GM19023 (cell line): Measurements from ENCODE around the gene DEPDC5.
"Not testable (repeated sequence)": the region's sequence is repeated elsewhere in the genome, so short reads cannot be mapped to it uniquely, and the experiment has no call there.

ENCODE experiments used
- ATAC-seq: cut with Tn5 transposase; IDR thresholded peaks from one replicate; pipeline ENCODE4 v1.9.1; 2021; ENCODE audit warnings: mild to moderate bottlenecking, moderate library complexity; ENCODE audit not compliant: unreplicated experiment

Gene DEPDC5

DNA sequence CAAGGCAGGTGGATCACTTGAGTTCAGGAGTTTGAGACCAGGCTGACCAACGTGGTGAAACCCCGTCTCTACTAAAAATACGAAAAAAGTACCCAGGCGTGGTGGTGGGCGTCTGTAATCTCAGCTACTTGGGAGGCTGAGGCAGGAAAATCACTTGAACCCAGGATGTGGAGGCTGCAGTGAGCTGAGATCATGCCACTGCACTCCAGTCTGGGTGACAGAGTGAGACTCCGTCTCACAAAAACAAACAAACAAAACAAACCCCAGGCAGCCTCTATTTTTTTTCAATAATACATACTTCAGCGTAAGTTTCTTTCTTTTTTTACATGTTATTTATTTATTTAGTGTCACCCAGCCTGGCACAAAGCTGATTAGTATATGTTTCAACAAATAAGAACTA is 60.1 kb downstream of the DEPDC5 start:
- not testable (repeated sequence) for ATAC-seq

DNA sequence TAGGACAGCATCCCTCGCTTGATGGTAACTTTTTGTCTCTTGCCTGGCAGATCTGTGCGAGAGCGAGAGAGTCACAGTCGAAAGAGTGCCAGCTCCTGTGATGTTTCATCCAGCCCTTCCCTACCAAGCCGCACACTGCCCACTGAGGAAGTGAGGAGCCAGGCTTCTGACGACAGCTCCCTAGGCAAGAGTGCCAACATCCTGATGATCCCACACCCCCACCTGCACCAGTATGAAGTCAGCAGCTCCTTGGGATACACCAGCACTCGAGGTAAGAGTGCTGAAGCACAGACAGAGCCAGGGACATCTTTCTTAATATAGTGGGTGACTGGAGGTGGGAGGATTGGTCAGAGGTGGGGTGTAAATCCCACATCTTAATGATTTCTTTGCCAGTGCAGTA is 61.1 kb downstream of the DEPDC5 start:
- no peak for ATAC-seq

DNA sequence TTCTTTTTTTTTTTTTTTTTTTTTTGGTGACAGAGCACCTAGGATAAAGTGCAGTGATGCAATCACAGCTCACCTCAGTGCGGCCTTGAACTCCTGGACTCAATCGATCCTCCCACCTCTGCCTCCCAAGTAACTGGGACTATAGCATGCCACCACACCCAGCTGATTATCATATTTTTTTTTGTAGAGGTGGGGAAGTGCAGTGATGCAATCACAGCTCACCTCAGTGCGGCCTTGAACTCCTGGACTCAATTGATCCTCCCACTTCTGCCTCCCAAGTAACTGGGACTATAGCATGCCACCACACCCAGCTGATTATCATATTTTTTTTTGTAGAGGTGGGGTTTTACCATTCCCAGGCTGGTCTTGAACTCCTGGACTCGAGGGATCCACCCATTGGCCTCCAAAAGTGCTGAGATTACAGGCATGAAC is 61.6 kb downstream of the DEPDC5 start:
- not testable (repeated sequence) for ATAC-seq

DNA sequence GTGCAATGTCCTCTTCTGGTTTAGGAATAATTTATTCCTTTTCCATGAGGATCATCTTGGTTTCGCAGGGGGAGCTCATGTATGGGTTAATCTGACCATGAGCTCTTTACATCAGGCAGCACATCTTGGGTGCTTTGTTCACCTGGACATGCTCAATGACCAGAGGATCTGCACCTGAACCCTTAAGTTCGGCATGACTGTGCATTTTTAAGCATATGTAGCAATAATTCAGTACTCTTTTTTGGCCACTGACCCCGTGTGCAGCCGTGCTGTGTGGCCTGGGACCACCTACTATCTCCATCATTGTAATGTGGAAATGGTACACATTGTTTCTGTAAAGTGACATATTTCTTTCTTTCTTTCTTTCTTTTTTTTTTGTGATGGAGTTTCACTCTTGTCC is 62.9 kb downstream of the DEPDC5 start:
- ATAC-seq: no peak

DNA sequence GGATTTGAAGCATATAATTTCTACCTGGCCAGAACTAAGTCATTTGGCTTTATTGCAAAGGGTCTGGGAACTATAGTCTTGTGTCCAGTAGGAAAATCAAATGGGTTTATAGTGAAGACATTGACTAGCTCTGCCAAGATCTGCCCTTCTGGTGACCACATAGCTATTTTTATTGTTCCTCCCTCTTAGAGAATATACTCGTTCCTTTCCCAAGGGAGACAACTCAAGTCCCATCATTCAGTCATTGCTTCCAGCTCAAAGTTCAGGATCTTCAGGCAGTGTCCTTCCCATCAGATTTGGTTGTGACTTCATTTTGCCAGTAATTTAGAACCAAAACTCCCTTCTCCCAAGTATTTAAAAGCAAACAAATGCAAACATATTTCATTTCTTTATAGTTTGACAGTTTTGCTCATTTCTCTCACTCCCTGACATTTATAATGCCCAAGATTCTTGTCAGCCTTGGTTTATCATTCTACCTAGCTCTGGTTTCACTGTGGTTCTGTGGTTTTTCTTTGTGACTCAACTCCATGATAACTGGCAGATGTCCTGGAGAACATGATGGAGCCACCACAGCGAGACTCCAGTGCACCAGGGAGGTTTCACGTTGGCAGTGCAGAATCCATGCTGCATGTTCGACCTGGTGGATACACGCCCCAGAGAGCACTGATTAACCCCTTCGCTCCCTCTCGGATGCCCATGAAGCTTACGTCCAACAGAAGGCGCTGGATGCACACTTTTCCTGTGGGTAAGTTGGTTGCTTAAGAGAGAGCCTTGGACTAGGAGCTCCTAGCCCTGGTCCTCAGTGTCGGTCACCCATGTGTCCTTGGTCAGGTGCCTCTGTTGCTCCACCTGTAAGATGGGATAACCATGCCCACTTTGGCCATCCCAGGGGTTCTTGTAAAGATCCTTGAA is 64.9 kb downstream of the DEPDC5 start:
- ATAC-seq: no peak

DNA sequence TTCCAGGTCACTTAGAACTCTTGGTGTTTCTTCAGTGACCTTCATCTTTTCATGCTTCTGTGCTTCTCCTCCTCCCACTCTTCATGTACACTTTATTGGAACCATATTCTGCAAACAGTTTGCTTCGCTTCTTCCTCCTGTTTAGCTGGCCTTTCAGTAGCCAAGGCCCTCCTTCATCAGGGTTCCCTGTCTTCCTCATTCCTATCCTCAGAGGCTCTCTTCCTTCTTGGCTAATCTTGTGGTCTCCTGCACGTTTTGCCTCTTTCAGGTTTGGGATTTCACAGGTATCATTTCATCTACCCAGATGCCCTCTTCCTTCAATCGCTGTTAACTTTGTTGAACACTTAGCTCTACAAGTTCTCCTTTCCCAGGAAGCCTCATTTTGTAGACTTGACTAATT is 66.8 kb downstream of the DEPDC5 start:
- ATAC-seq: no peak

DNA sequence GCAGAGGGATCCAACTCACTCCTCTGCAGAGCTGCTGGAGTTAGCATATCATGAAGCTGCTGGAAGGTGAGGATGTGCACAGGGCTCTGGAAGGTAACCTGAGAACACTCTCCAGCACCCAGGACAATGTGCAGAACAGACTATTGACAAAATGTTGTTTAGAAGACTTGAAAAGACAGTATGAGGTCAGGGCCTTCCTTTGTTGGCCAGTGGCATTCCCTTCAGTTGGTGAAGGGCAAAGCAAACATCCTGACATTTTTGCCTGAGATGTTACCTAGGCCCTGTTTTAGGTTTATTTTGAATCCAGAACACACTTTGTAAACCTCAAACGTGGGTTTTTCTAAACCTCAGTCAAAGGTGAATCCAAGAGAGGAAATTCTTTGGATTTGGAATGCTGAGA is 67.8 kb downstream of the DEPDC5 start:
- no peak for ATAC-seq

DNA sequence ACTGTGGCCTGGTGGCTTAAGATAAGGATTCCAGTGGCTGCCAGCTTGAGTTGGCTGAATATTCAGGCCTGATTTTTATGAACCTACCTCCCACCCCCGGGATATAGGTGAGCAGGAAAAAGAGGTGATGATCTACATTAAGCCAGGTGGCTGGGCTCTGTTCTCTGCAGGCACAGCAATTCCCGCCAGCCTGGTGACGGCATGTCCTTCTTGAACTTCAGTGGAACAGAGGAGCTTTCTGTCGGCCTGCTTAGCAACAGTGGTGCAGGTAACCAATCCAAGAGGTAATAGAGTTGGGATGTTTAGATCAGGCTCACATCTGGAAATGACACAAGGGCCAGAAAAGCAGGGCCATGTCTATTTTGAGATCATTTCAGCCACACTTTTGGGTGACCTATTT is 68.7 kb downstream of the DEPDC5 start:
- no peak for ATAC-seq

DNA sequence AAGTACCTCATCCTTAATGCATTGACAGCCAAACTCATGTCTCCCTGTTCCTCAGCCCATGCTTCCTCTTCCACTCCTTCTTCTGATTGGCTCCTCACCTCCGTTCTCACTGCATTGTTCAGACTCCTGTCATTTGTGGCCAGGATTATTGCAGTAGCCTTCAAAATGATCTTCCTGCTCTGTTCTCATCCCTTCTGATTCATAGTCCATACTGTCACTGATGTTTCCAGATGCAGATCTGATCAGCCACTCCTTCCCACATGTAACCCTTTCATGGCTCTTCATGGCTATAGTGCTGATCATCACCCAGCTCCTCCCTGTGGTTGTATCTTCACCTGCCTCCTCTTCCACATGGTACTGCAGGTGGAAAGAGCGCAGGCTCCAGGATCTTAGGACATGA is 71.7 kb downstream of the DEPDC5 start:
- ATAC-seq: no peak

DNA sequence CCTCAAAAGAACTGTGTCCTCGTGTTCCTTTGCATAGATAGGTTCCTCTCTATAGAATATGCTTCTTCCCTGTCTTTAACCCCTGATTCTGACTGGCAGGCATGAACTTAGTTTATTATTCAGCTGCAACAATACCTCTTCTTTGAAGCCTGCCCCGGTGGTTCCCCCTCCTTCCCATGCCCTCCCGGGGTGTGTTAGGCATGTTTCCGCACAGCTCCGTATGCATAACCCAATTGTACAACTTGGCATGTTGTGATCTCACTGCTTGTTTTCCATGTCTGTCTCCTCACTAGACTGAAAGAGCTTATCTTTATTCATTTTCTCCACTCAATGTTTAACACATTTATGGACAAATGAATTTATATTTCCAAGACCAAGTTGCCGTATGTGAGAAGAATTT is 72.6 kb downstream of the DEPDC5 start:
- ATAC-seq: no peak

DNA sequence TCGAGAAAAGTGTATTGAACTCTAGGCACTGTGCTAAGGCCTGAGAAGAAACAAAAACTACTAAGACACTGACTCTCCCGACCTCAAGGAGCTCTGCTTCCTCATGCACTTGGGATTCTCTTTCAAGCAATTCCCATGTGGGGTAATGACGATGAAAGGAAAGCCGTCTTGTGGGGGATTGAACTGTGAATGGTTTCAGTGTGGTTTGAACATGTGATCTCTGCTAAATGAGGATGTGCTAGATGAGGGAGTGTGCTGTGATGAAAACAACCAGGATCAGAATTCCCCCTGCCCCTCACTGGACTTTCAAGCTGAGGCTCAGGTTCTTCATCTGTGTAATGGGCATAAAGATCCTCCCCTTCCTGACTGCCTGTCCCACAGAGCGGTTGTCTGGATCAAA is 74.9 kb downstream of the DEPDC5 start:
- ATAC-seq: no peak

DNA sequence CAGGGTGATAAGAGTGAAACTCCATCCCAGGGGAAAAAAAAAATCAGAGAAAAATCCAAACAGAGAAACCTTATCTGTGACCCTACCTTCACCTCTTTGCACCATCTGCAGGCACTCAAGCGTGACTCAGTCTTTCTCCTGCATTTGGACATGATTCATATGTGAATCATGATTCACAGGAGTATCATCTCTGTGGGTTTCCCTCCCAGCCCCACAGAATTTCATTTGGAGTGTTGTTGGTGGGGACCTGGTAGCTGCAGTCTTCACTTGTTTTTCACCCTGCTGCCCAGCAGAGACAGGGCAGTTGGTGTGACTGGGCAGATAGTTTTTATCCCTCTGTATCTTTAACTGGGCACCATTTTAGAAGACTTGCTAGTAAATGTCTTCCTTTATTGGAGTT is 75.7 kb downstream of the DEPDC5 start:
- no peak for ATAC-seq

DNA sequence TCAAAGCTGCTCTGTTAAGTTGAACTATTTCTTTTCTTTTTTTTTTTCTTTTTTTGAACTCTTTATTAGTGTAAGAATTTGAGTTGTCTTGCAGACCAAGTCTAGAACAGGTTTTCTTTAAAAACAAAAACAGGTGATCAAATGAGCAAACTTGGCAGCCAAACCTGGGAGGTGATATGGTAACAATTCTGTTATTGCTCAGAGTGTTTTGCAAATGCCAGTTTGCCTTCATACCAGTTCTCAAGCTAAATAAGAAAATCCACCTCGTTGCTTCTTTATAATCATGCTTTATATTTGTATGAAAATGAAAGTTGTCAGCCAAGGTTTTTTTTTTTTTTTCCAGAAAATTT is 76.9 kb downstream of the DEPDC5 start:
- no peak for ATAC-seq

DNA sequence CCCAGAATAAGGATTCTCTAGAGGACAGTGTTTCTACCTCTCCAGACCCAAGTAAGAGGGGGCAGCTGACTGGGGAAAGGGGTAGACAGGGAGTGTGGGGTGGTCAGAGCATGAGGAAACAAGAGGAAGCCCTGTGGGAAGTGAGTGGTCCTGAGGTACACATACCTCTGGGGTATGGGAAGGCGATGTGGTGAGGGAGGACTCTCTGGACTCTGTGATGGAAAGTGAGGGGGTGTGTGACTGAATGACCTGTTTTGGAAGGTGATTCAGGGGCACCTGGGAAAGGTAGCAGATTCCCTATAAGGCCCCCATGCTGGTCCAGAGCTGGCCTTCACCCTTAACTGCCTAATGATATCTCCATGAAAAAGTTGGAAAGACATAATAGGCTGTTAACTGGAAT is 80.1 kb downstream of the DEPDC5 start:
- no peak for ATAC-seq

DNA sequence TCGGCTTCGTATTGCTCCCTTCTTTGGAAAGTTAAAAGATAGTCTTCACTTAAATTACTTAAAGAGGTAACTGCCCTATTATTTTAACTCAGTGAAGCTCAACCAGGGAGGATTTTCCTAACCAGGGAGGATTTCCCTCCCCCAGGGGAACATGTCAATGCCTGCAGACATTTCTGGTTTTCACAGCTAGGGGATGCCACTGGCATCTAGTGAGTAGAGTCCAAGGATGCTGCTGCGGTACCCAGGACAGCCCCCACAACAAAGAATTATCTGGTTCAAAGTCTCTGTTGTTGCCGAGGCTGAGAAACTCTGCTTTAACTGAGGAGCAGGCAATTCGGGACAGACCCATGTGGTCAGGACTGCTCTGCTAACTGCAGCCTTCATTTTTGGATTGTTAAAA is 82.2 kb downstream of the DEPDC5 start:
- no peak for ATAC-seq

DNA sequence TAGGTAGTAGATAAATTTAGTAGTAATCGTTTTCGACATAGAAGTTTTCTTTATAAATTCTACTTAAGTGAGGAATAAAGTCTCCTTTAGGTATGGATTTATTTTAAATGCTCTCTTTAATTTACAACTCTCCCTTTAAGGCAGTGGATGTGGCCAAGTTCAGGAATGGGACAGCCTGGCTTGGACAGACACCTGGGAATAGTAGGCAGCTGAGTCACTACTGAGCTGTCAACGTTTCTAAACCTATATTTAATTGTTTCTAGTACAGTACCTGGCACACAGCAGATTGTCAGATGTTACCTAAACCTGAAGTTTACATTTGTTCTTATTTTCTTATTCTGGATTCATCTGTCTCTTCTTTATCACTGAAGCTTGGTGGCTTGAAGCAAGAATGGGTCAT is 85.1 kb downstream of the DEPDC5 start:
- no peak for ATAC-seq

DNA sequence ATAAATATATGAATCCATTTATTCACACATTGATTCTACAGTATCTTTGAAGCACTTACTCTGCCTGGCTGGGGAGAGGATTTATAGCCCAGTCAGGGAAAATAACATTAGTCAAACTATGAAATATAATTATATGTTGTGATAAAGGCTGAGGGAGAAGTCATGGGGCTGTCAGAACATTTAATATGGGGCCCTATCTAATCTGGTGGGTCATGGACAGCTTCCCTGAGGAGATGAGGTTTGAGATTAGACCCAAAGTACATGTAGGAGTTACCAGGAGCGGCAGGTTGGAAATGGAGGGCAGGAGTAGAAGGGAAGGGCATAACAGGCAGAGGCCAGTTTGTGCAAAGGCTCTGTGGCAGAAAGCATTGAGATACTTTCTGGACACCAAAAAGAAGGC is 86.2 kb downstream of the DEPDC5 start:
- ATAC-seq: no peak

DNA sequence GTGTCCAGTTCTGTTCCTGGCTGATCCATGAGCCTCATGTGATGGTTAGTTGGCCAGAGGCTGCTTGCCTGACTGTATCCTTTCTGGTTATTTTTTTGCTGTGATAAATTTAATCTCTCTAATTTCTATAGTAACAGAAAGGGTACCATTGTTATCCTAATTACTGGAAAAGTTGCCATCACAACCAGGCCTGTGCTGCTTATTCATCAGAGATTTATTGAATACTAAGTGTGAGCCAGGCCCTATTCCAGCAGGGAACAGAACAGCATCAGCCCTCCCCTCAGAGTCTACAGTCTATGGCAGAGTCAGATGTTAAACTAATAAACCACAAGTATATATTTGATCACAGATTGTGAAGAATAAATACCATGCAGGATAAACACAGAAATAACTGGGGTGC is 86.8 kb downstream of the DEPDC5 start:
- no peak for ATAC-seq

DNA sequence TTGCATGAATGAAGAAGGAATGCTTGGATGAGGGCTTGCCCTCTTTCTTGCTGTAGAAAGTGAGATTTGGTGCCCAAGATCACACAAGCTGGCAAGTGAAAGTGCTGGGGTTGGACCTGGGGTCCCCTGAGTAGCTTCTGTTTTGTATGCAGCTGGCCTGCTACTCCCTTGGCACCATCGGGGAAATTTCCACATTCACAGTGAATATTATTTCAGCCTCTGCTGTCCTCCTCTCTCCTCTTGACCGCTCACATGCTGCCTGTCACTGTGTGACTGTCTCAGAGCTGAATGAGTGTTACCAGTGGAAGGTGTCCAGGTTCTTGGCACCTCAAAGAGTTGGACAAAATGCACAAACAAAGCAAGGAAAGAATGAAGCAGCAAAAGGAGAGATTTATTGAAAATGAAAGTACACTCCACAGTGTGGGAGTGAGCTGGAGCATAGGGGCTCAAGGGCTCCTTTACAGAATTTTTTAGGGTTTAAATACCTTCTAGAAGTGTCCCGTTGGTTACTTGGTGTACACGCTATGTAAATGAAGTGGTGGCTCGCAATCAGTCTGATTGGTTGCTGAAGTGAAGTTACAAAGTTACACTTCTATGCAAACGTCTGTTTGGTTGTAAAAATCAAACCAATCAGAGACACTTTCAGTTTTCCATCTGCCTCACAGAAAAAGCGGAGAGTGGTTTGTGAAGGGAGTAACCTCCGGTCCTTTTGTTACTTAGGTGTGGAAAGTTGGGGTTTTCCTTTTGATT is 87.4 kb downstream of the DEPDC5 start:
- ATAC-seq: no peak

DNA sequence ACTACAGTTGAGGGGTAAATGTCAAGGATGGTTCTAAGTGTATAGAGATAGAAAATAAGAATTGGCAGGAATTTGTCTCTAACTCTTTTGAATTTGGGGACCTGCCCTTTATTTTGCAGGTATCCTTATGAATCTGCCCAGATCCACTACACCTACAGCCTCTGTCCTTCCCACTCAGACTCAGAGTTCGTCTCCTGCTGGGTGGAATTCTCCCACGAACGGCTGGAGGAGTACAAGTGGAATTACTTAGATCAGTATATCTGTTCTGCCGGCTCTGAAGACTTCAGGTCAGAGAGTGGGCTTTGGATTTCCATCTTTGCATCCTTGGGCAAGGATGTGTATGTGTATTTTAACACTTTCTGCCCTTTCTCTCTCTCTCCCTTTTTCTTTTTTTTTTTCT is 89.7 kb downstream of the DEPDC5 start:
- ATAC-seq: no peak

DNA sequence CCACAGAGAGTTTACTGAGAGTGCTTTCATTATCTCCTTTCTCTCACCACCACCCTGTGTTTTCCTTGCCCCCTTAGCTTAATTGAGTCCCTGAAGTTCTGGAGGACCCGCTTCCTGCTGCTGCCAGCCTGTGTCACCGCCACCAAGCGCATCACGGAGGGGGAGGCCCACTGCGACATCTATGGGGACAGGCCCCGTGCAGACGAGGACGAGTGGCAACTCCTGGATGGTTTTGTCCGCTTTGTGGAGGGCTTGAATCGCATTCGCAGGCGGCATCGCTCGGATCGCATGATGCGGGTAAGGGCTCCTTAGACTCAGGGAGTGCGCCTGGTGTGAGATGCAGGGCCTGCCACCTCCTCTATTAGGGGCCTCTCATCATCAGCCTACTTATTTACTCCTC is 91.1 kb downstream of the DEPDC5 start:
- ATAC-seq: no peak
